Stimulated activated naive CD4-positive, alpha-beta T cell (primary cell): ENCODE measurements around the gene PTPRN2.
"Not testable (repeated sequence)": the region's sequence is repeated elsewhere in the genome, so short reads cannot be mapped to it uniquely, and the experiment has no call there.

ENCODE experiments used
- DNase-seq, 6 experiments: peaks; one replicate each; lab custom pipeline; 2025; lab: John Stamatoyannopoulos, UW

PTPRN2 gene

GRCh38 chr7:158301207-158301606 lies 286.4 kb downstream of the PTPRN2 start:
- DNase-seq: no peak

DNA sequence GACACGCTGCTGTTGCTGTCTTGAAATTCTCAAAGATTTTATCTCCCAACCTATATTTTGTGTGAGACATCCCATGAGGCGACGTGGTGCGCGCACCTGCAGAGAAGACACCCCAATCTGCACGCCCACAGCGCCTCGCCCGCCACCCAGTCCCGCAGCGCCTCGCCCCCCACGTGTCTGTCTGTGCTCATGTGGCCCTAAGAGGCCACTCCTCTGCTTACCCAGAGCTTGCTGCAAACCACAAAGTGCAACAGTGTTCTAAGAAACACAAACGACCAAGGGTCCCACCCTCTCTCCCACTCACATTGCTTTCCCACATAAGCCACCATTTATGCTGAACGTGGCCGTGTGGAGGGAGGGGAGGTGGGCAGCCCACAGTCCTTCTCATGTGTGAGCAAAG lies 287.2 kb downstream of the PTPRN2 start:
- no peak for DNase-seq

- no peak for DNase-seq
These were observed 288.0 kb downstream of the PTPRN2 start for GRCh38 chr7:158299607-158300006.

DNA sequence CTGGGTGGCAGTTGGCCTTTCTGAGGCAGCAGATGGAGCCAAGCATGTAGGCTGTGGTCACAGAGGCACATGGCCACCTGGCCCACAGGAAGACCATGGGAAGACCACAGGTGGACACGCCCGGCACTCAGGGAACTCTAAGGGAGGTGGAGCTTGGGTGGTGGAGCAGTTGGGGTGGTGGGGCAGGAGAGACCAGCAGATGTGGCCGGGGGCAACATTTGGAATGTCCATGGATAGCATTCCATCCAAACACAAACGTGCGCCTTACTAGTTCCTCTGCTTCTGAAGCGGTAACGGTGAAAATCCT lies 290.9 kb downstream of the PTPRN2 start:
- no peak for DNase-seq

DNA sequence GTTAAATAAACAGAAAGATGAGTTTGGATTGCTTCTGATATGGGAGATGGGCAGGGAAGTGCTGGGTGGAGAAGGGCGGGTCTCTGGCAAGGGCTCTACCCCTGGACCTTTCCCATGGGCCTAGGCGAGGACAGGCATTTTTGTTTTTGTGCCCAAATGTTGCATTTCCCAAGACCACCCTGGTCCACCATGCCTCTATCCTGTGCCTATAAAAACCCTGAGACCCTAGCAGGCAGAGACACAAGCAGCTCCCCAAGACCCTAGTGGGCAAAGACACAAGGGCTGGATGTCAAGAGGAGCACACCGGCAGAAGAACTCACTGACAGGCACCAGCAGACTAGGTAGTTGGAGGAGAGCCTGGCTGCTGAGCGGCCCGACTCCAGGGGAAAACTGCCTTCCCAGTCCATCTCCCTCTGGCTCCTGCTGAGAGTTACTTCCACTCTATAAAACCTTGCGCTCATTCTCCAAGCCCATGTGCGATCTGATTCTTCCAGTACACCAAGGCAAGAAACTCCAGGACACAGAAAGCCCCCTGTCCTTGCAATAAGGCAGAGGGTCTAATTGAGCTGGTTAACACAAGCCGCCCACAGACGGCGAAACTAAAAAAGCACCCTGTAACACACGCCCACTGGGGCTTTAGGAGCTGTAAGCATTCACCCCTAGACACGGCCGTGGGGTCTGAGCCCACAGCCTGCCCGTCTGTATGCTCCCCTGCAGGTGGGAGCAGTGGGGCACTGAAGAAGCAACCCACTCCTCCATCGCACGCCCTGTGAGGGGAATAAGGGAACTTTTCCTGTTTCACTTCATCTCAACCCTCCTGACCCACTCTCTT lies 291.4 kb downstream of the PTPRN2 start:
- DNase-seq: no peak

GRCh38 chr7:158294468-158295215 lies 293.0 kb downstream of the PTPRN2 start:
- not testable (repeated sequence) for DNase-seq

DNA sequence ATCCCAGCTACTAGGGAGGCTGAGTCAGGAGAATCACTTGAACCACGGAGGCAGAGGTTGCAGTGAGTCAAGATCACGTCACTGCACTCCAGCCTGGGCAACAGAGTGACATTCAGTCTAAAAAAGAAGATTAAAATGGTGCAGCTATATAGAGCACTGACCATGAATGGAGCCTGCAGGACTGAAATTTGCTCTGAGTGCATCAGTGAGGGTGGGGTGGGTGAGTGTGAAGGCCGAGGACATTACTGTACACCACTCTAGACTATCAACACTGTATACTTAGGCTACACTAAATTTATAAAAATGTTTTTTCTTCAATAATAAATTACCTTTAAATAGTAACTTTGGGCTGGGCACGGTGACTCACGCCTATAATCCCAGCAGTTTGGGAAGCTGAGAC lies 294.7 kb downstream of the PTPRN2 start:
- no peak for DNase-seq

DNA sequence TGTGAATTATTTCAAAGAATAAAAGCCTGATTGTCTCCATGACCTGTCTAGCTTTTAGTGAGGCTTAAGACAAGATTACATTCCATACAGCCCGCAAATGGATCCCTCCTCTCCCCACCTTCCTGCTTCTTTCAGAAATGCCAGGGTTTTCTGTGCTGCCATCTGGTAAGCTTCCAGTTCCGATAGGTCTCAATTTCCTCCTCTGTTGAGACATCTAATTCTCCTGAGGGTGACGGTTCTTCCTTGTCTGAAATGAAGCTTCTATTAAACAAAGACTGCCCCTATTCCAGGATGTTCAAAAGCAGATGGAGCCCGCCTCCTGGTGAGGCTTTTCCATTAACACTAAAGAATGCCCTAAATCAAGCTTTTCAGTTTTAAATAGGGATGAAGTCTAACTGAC lies 295.6 kb downstream of the PTPRN2 start:
- no peak for DNase-seq

DNA sequence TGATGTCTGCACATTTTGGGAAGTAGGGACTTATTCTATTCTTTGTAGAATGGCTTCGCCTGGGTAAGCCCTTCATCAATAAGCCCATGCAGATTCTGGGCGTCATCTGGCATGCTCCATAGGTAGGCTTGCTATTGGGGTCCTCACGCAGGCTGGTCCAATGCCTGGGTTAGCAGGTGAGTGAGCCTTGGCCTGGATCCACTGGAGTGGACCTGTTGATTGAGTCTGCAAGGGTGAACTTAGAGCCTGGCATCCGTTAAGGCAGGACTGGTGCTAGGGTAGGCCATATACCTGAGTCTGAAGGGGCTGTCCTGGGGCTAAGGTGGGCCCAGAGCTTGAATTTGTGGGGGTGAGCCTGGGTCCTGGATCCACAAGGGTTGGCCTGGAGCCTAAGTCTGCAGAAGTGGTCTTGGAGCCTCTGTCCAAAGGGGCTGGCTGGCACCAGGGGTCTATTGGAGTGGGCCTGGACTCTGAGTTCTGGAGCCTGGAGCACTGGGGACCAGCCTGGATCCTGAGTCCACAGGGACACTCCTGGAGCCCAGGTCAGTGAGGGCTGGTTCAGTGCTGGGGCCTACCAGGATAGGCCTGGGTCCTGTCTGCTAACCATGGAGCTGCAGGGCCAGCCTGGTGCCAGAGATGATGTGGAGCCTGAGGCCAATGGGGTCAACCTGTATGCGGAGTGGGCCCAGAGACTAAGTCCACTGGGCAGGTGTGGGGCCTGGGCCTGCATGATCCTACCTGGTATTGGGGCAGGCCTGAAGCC lies 297.7 kb downstream of the PTPRN2 start:
- DNase-seq: no peak

DNA sequence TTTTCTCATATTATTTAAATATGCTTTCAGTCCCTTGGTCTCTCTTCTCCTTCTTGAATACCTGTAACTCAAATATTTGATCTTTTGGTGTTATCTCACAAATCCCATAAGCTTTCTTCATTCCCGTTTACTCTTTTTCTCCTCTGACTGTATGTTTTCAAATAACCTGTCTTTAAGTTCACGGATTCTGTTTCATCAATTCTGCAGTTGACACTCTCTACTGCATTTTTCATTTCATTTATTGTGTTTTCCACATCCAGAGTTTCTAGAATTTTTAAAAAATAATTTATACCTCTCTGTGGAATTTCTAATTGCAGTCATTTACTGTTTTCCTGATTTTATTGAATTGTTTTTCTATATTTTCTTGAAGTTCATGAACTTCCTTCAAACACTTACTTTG lies 298.4 kb downstream of the PTPRN2 start:
- no peak for DNase-seq

DNA sequence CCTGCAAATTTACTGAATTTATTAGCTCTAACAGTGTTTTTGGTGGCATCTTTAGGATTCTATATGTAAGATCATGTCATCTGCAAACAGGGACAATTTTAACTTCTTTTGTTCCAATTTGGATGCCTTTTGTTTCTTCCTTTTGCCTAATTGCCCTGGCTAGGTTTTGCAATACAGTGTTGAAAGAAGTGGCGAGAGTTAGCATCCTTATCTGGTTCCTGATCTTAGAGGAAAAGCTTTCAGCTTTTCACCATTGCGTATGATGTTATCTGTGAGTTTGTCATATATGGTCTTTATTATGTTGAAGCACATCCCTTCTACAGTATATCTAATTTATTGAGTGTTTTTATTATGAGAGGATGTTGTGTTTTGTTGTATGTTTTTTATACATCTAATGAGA lies 301.4 kb downstream of the PTPRN2 start:
- no peak for DNase-seq

DNA sequence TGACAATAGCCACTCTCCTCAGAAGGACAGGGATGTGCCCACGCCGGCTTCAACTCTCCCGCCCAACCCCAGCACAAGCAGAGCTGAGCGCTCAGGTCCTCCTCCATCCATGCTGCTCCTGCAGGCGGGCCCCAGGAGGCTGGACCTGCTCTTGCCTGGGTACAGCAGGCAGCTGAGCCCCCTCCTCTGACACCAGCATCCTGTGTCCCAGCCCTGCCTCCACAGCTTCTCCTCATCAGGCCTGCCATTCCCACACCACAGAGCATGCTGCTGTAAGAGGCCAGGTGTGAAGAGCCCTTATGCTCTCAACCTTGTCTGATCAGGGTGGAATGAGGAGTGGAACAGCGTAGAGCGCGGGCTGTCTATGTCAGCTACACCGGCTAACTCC lies 302.2 kb downstream of the PTPRN2 start:
- DNase-seq: no peak

GRCh38 chr7:158284617-158285382 lies 302.8 kb downstream of the PTPRN2 start:
- no peak for DNase-seq

DNA sequence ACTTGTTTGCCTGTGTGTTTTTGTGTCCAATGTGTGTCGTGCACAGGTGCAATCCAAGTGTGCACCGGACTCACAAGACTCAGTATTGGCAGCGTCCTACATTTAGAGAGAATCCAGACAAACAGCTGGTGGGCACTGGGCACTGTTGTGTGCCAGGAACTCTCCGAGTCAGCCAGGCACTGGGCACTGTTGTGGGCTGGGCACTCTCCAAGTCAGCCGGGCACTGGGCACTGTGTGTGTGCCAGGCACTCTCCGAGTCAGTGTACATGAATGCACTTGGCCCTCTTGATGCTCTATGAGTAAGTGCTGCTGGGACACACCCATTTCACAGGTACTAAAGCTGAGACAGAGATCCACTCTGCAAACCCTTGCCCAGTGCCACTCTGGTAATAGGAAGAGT lies 303.5 kb downstream of the PTPRN2 start:
- no peak for DNase-seq

DNA sequence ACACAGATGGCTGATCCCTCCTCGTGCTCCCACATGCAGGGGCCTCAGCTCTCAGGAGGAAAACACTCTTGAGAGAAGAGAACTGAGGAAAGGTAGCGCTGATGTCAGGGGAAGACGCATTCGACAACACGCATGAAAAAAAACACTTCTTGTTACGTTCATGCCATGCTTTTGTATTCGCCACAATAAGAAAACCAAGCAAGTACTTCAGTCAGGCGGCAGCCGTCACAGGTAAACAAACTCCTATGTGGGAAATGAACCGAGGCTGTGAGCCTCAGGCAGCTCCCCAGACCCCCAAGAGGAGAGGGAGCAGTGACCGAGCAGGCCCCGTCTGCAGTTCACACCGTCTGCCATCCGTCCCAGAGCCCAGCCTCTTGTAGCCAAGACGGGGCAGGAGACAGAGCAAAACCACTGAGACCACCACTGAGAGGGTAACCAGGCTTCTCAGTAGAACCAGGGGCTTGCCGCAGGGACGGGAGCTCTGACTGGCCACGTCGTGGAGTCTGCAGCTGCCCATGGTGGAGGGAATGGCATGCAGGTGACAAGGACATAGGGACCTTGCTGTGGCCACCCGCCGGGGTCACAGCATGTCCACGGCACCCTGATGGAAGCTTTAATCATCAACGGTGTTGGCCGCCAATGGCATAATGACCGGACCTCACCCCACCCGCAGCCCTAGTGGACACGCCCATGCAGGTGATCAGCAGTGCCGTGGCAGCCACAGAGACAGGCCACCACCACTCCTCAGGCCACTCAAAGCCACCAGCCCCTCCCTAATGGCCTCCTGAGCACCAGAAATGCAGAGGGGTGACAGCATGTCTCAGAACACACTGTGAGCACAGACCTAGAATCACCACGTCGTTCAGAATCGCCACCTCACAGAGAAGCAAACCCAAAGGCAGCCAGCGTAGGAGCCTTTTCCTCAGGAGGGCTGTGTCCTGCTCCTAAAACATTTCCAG lies 304.3 kb downstream of the PTPRN2 start:
- DNase-seq: no peak

- no peak for DNase-seq
These were observed 305.1 kb downstream of the PTPRN2 start for GRCh38 chr7:158282461-158283001.

- DNase-seq: no peak
These were observed 306.2 kb downstream of the PTPRN2 start for GRCh38 chr7:158281441-158281840.

- no peak for DNase-seq
These were observed 307.0 kb downstream of the PTPRN2 start for GRCh38 chr7:158280448-158281144.

DNA sequence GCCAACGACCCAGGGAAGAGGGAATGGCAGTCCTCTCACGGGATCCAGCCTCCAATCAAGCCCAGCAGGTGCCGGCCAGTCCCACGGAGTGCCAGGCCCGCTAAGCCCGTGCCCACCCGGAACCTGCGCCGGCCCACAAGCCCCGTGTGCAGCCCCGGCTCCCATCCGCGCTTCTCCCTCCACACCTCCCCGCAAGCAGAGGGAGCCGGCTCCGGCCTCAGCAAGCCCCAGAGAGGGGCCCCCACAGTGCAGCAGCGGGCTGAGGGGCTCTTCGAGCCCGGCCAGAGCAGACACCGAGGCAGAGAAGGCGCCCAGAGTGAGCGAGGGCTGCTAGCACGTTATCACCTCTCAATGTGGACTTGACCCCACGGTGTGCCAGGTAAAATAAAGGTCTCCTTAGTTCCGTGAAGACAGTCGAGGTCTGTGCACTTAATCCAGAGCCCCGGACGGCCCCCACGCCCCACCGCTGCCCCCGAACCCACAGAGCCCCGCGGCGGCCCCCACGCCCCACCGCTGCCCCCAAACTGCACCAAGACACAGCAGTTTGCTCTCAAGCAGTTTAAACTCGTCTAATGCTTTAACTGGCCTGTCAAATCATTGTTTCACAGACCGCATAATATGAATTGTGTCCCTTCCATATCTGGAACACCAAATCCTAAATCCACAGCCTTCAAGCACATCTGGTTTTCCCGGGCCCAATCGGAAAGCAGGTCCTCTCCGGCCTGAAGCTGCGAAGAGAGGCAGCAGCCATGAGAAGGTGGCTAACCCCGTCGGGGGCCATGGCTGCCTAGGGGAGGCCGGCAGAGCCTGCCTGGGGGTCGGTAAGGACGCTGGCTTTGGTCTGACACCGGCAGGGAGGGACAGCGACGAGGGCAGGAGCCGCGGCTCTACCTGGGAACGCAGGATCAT lies 307.8 kb downstream of the PTPRN2 start:
- DNase-seq: no peak
